ENCODE data around the gene MGA. TPM values are rescaled to one million over a fixed set of nuclear protein-coding genes. Genes with fewer than 3 reads are reported as not detected.

Gene MGA
- total and polyA plus RNA-seq, 2 of the 8 experiments (the other 6 are each of a cell fraction or from before 2014, with no cell fraction given), result 7.6 to 53.2 TPM

DNA sequence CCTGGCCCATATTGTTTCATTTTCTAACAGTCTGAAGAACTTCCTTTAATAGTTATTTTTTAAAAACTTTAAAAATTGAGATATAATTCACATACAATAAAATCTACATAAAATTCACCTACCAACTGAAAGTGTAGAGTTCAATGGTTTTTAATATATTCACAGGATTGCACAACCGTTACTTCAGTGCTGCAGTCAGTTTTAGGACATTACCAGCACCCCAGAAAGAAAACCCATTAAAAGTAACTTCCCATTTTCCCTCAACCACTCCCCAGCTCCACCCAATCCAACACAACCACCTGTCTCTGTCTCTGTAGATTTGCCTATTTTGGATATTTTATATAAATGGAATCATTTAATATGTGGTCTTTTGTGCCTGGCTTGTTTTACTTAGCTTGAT, 29.6 kb downstream of the MGA start:
- no peak overlapping the region for H3K56ac ChIP-seq (replicated peaks; ENCODE audit: insufficient read length, low read depth, low read length)

More for the DNA sequence above, 29.6 kb downstream of the MGA start:
- H3K27ac ChIP-seq (ENCODE audit: low read depth, low read length), result no peak overlapping the region
- H2BK120ac ChIP-seq (replicated peaks; ENCODE audit: low read depth, low read length), result no peak overlapping the region
- H2BK20ac ChIP-seq (ENCODE audit: low read length), result no peak overlapping the region
- WGBS, 2 experiments (ENCODE audit: extremely low coverage in 1 of 2, insufficient coverage in 1 of 2, insufficient read length in 1 of 2, insufficient replicate concordance in 2 of 2, low coverage in 1 of 2, low lambda C conversion rate in 2 of 2, missing lambda C conversion rate in 1 of 2), result 93% methylated on average over 1 of the region's 1 CpG; no CpG with 5 or more reads in 1 of the 2 experiments
- no peak for TF ChIP-seq BACH1 (IDR thresholded peaks at IDR 0.05; ENCODE audit: low read length)
- peak; percentile 99 for TF ChIP-seq CEBPB (IDR thresholded peaks at IDR 0.05; ENCODE audit: low read depth, low read length)
- H3K4me2 ChIP-seq (ENCODE audit: insufficient read depth in 1 of 2, low read depth in 2 of 2, low read length in 2 of 2), result no peak overlapping the region
- no peak overlapping the region for H3K18ac ChIP-seq (ENCODE audit: extremely low read depth, low read length)
- ChIA-PET CTCF (ENCODE audit: partially characterized antibody) (interaction anchor here (0.6 to 1.5 kb wide), 2 partner anchors 11 to 665 kb away, joined by 3 read pairs; no protein-coding TSS in a partner anchor), POLR2A (ENCODE audit: partially characterized antibody) (interaction anchor here (0.7 kb wide), 1 partner anchor 13 kb away, joined by 3 read pairs; no protein-coding TSS in a partner anchor)
- no peak overlapping the region for H4K8ac ChIP-seq (ENCODE audit: extremely low read depth, insufficient read depth, low read length)
- H3K4me1 ChIP-seq (replicated peaks in 1 of 4; ENCODE audit: control insufficient read depth in 3 of 4, insufficient read depth in 4 of 4, low read length in 3 of 4), result no peaks in the 10 kb centered on the region
- no peak overlapping the region for H2AFZ ChIP-seq (ENCODE audit: low read length)
- H2BK15ac ChIP-seq (ENCODE audit: low read length), result no peak overlapping the region
- no peak overlapping the region for H3K4me3 ChIP-seq (ENCODE audit: extremely low read depth in 1 of 4, insufficient read depth in 2 of 4, low read depth in 3 of 4, low read length in 4 of 4)
- DNase-seq (ENCODE audit: low read depth in 1 of 2, low spot score in 2 of 2) (no peak), FAIRE-seq (no peak)
- H2BK5ac ChIP-seq (ENCODE audit: low read depth, low read length), result no peak overlapping the region
- H4K20me1 ChIP-seq (replicated peaks in 1 of 2; ENCODE audit: control insufficient read depth in 1 of 2, insufficient read depth in 2 of 2, low read length in 2 of 2), result peaks cover 0 to 2% of the 10 kb centered on the region in 2 experiments
- no peaks in the 10 kb centered on the region for H3K9me3 ChIP-seq (ENCODE audit: insufficient read depth in 2 of 2, low read depth in 1 of 2, low read length in 1 of 2)
- no peak overlapping the region for H3K9ac ChIP-seq (replicated peaks in 1 of 4; ENCODE audit: extremely low read depth in 1 of 4, low read depth in 3 of 4, low read length in 3 of 4)
- H3K4ac ChIP-seq (replicated peaks; ENCODE audit: insufficient read length, low read depth, low read length), result no peak overlapping the region
- no peak overlapping the region for H2AK5ac ChIP-seq (ENCODE audit: low read depth, low read length)
- H4K91ac ChIP-seq (replicated peaks; ENCODE audit: insufficient read length, low read length), result no peak overlapping the region
- no peak overlapping the region for H2BK12ac ChIP-seq (ENCODE audit: low read depth, low read length)
- H3K23me2 ChIP-seq (ENCODE audit: low read depth, low read length), result 0 out of 2 replicates have a peak, but pooled peaks cover 2% of the 10 kb centered on the region
- H3K23ac ChIP-seq (ENCODE audit: insufficient read length), result no peak overlapping the region
- peaks cover 5% of the 10 kb centered on the region; the same call in 1 of the 2 replicates for H3K79me1 ChIP-seq (ENCODE audit: low read depth, low read length)
- no peaks in the 10 kb centered on the region for H3K27me3 ChIP-seq (replicated peaks in 1 of 4; ENCODE audit: control insufficient read depth in 3 of 4, extremely low read depth in 1 of 4, insufficient read depth in 3 of 4, low read length in 3 of 4)
- peaks cover 3 to 95% of the 10 kb centered on the region in 2 experiments; a peak in 3 of 4 replicates for H3K79me2 ChIP-seq (ENCODE audit: control insufficient read depth in 1 of 2, insufficient read depth in 2 of 2, low read length in 2 of 2)
- H3K36me3 ChIP-seq (ENCODE audit: control insufficient read depth in 2 of 4, insufficient read depth in 4 of 4, low read length in 3 of 4), result no peaks in the 10 kb centered on the region
- no peak overlapping the region for H4K5ac ChIP-seq (ENCODE audit: insufficient read length, low read depth, low read length)
- H3K14ac ChIP-seq (ENCODE audit: insufficient read length), result no peak overlapping the region

Data from H1 (cell line).